Measurements from ENCODE around the gene MND1. TPM values are rescaled to one million over a fixed set of nuclear protein-coding genes. Genes with fewer than 3 reads are reported as not detected.

Gene MND1
- total and polyA plus RNA-seq, 10 donors: 0.76 to 10.9 (median 2.3) TPM

- intact Hi-C loops (cut with DNase I; ENCODE audit: low total_unique reads): loop anchor here (10.0 kb wide), 1 partner anchor 111 kb away; no protein-coding TSS in a partner anchor
- Histone ChIP-seq H3K36me3 (no peaks in the 10 kb centered on the region), H3K27ac (peak overlapping the region in 7 of 8 donors; percentile 30 to 98 (median 94)), H3K9me3 (no peaks in the 10 kb centered on the region), H3K4me1 (peaks cover 9 to 46% (median 32%) of the 10 kb centered on the region in 6 donors), H3K4me3 (no peak overlapping the region), H3K27me3 (replicated peaks in 1 of 7) (no peaks in the 10 kb centered on the region)
- WGBS, 5 donors: 63 to 84% (median 66%) methylated on average over 1 of the region's 1 CpG
- no peak for DNase-seq
- TF ChIP-seq POLR2AphosphoS5 (IDR thresholded peaks at IDR 0.05): no peak
- TF ChIP-seq, protein P1, sequence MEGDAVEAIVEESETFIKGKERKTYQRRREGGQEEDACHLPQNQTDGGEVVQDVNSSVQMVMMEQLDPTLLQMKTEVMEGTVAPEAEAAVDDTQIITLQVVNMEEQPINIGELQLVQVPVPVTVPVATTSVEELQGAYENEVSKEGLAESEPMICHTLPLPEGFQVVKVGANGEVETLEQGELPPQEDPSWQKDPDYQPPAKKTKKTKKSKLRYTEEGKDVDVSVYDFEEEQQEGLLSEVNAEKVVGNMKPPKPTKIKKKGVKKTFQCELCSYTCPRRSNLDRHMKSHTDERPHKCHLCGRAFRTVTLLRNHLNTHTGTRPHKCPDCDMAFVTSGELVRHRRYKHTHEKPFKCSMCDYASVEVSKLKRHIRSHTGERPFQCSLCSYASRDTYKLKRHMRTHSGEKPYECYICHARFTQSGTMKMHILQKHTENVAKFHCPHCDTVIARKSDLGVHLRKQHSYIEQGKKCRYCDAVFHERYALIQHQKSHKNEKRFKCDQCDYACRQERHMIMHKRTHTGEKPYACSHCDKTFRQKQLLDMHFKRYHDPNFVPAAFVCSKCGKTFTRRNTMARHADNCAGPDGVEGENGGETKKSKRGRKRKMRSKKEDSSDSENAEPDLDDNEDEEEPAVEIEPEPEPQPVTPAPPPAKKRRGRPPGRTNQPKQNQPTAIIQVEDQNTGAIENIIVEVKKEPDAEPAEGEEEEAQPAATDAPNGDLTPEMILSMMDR (IDR thresholded peaks at IDR 0.05 in 8 of 11, conservative IDR thresholded peaks at IDR 0.05 in 3 of 11): no peak
- TF ChIP-seq POLR2A (IDR thresholded peaks at IDR 0.05): no peak
Observed at GRCh38 chr4:153464068-153464467, 119.6 kb downstream of the MND1 start.

Small RNA genes within 50 kb of the gene (small RNA-seq; reads per million reads assigned to genes)
- 0 reads per million in 4 donors for gene RN7SL419P

Other genes with a start within 250 kb of the MND1 start
- 10 to 100 TPM; 28.1 to 77.9 (median 59.1) TPM for gene TRIM2, start 140.2 kb upstream of the MND1 start, total RNA-seq
- 10 to 100 TPM in 1 of 3 donors, 1 to 10 TPM in 2; 3.2 to 13.3 (median 4.7) TPM for gene TRIM2, start 140.2 kb upstream of the MND1 start, polyA plus RNA-seq
- 100 to 1,000 TPM in 1 of 7 donors, 10 to 100 TPM in 6; 73.5 to 105 (median 83.1) TPM for gene TMEM131L, start 121.7 kb downstream of the MND1 start, total RNA-seq
- gene TMEM131L, start 121.7 kb downstream of the MND1 start, polyA plus RNA-seq: 10 to 100 TPM; 20.9 to 23.1 (median 21.5) TPM